AG04449 (cell line): ENCODE results near the gene KNSTRN.

Experiments used
- CTCF ChIA-PET: fragments of 350-600 bp; formaldehyde crosslinking; extraction: SDS; loops from one replicate; lab custom pipeline; 2021; ENCODE audit warnings: antibody characterized with exemption; lab: Yijun Ruan, JAX
- POLR2A ChIA-PET: fragments of 400-600, 350-600 bp; formaldehyde crosslinking; extraction: SDS; loops from one replicate; lab custom pipeline; 2020; ENCODE audit warnings: antibody characterized with exemption, inconsistent platforms; lab: Yijun Ruan, JAX
- DNase-seq: peaks from one replicate; pipeline ENCODE4 v3.0.0-alpha.2; 2010; ENCODE audit warnings: low read depth, low spot score
- H3K4me3 ChIP-seq: 2 replicates; pipeline ENCODE4 v1.5.1; 2011; ENCODE audit warnings: low read depth, mild to moderate bottlenecking, control low read depth, low read length
- TF ChIP-seq, protein P1 (sequence below): IDR thresholded peaks from one replicate; pipeline ENCODE4 v1.5.1; 2011; ENCODE audit warnings: mild to moderate bottlenecking, moderate library complexity, low read length, control low read depth, inconsistent platforms; ENCODE audit not compliant: insufficient read depth; ENCODE audit errors: missing control alignments

KNSTRN gene

DNA sequence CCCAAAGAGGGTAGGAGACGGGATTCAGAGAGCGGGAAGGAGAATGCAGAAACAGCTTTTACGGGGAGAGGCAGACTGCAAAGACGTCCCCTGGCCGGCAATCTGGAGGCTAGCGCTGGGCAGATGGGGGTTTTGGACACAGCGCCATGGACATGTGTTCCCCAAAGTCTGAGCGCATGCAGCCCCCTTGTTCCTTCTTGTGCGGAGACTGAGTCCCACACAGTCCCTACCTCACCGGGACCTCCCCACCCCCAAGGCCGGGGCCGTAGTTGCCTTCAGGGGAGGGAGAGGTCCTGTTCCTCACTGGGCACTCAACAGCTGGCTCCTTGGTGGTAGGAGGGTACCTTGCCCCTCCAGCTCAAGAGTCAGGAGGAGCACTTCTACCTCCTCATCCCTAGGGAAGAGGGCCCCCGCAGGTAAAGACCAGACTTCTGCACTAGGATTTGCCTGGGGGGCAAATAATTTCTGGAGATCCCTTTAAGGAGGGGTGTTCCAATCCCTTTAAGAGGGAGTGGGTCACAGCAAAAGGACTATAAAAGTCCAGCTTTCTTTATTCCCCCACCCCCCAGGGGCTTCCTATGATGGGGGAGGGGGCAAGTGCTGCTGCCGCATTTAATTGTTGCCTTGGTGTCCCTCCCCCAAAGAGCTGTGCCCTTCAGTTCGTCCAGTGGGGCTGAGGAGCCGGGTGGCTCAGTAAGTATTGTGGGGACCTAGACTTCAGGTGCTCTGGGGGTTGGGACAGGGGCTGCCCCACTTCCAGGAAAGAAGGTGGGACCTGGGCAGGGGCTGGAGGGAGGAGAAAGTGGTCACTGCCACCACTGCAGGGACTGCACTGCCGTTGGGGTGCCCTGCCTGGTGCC, 54.6 kb downstream of the KNSTRN start:
- ChIA-PET POLR2A (no interaction called here), CTCF (interaction anchor here (0.7 kb wide), 2 partner anchors 15 to 220 kb away, joined by 3 to 4 read pairs; no protein-coding TSS in a partner anchor)
- TF ChIP-seq, protein P1, sequence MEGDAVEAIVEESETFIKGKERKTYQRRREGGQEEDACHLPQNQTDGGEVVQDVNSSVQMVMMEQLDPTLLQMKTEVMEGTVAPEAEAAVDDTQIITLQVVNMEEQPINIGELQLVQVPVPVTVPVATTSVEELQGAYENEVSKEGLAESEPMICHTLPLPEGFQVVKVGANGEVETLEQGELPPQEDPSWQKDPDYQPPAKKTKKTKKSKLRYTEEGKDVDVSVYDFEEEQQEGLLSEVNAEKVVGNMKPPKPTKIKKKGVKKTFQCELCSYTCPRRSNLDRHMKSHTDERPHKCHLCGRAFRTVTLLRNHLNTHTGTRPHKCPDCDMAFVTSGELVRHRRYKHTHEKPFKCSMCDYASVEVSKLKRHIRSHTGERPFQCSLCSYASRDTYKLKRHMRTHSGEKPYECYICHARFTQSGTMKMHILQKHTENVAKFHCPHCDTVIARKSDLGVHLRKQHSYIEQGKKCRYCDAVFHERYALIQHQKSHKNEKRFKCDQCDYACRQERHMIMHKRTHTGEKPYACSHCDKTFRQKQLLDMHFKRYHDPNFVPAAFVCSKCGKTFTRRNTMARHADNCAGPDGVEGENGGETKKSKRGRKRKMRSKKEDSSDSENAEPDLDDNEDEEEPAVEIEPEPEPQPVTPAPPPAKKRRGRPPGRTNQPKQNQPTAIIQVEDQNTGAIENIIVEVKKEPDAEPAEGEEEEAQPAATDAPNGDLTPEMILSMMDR: no peak
- DNase-seq: no peak
- H3K4me3 ChIP-seq: peak overlapping the region; percentile 48

GRCh38 chr15:40437752-40438687, 55.5 kb downstream of the KNSTRN start:
- ChIA-PET CTCF (interaction anchor here (4.8 kb wide), 1 partner anchor 13 kb away, joined by 25 read pairs; no protein-coding TSS in a partner anchor), POLR2A (no interaction called here)

DNA sequence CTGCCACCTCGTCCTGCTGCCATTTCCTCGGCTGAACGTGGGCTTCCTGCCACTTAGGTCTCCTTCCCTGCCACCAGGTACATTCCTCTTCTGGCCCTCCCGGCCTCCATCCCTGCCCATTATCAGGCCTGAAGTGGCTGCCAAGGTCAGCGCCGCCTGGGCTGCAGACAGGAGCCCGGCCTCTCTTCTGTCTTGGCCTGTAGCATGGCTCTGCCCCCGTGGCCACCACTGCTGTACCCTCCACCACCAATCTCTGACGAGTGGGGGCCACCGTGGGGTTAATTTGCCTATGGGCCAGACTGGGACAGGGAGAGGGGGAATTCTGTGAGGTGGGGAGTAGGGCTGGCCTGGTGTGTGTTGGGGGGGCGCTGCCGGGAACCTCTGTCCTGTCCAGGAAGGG, 56.2 kb downstream of the KNSTRN start:
- DNase-seq: no peak
- H3K4me3 ChIP-seq: no peak overlapping the region
- ChIA-PET CTCF (interaction anchor here (0.8 to 4.8 kb wide), 3 partner anchors 12 to 69 kb away, joined by 3 to 25 read pairs (median 6); no protein-coding TSS in a partner anchor), POLR2A (no interaction called here)
- TF ChIP-seq, protein P1: no peak

More at GRCh38 chr15:40437752-40438687, 55.5 kb downstream of the KNSTRN start:
- DNase-seq: no peak
- TF ChIP-seq, protein P1: no peak
- H3K4me3 ChIP-seq: no peak overlapping the region

- H3K4me3 ChIP-seq: peak overlapping the region; percentile 62
- POLR2A ChIA-PET: interaction anchor here (0.6 kb wide), 1 partner anchor 570 kb away, joined by 3 read pairs; no protein-coding TSS in a partner anchor
- TF ChIP-seq, protein P1: no peak
- CTCF ChIA-PET: interaction anchor here (0.8 to 4.8 kb wide), 13 partner anchors 9 to 420 kb away, joined by 3 to 25 read pairs (median 4); partner anchors contain the start of gene CHST14
- no peak for DNase-seq
Measured at GRCh38 chr15:40439461-40439959, 57.0 kb downstream of the KNSTRN start.

DNA sequence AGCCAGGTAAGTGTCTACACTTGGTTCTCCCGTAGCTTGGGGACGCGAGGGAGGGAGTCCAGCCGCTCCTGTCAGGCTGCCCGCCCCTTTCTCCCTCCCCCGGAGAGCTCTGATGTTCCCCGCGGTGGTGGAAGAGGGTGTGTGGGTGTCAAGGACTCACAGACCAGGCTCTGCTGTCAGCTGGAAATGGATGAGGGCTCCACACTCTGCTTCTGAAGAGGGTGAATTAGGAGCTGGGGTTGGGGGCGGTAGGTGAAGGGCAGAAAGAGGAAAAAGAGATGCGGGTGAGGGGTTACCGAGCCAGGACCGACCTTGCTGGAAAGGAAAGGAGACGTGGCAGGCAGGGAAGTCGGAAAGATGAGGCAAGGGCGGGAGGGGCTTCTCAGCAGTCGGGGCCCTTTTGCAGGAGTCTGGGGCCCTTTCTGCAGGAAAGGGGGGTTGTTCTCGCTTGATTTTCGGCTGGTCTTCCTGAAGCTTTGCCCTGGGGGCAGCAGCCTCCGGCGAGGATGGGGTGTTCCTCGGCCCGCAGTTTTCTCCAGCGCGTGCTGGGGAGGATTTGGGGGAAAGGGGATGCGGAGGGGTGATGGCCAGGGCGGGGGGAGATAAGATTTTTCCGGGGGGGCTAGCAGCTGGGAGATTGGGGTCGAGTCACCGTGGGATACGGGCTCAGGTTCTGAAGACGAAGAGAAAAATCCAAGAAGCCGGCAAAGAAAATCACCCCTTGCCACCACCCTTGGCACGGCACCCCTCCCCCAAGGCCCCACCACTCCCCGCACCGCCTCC, 57.6 kb downstream of the KNSTRN start:
- ChIA-PET POLR2A (interaction anchor here (0.6 kb wide), 1 partner anchor 570 kb away, joined by 3 read pairs; no protein-coding TSS in a partner anchor), CTCF (interaction anchor here (0.9 to 4.8 kb wide), 13 partner anchors 10 to 419 kb away, joined by 3 to 25 read pairs (median 4); partner anchors contain the start of gene CHST14)
- TF ChIP-seq, protein P1: no peak
- DNase-seq: no peak
- H3K4me3 ChIP-seq: peak overlapping the region; percentile 62
